Activated T-helper 1 cell treated with anti-CD3 and anti-CD28 coated beads, Interleukin-12 subunit alpha, Interleukin-12 subunit beta, Interleukin-2, Interleukin-4 antibody, amounts not matched to agents 30 ng/mL and 10 ng/mL and 1 ng/mL, durations not matched to agents 14 hours and 24 hours and 36 hours (primary cell): ENCODE measurements around the gene KCNK7. TPM values are rescaled to one million over a fixed set of nuclear protein-coding genes. Genes with fewer than 3 reads are reported as not detected.
A peak's percentile ranks its signal among the peaks of the same experiment; 100 is the strongest.

Experiments
- DNase-seq: peaks from one replicate; pipeline ENCODE4 v3.0.0; 2021; ENCODE audit warnings: low spot score
- H3K27ac Mint-ChIP-seq: one replicate; pipeline ENCODE4 v1.8.0; 2021; ENCODE audit warnings: mild to moderate bottlenecking, mixed read lengths
- H3K27me3 Mint-ChIP-seq: one replicate; pipeline ENCODE4 v1.8.0; 2022; ENCODE audit warnings: mild to moderate bottlenecking, moderate library complexity, mixed read lengths; ENCODE audit not compliant: insufficient read depth
- H3K36me3 Mint-ChIP-seq: one replicate; pipeline ENCODE4 v1.8.0; 2021; ENCODE audit warnings: low read depth, mixed read lengths
- H3K4me1 Mint-ChIP-seq: one replicate; pipeline ENCODE4 v1.8.0; 2021; ENCODE audit warnings: low read depth, mixed read lengths
- H3K4me3 Mint-ChIP-seq: one replicate; pipeline ENCODE4 v1.8.0; 2021; ENCODE audit warnings: mild to moderate bottlenecking, moderate library complexity, mixed read lengths
- H3K9me3 Mint-ChIP-seq: one replicate; pipeline ENCODE4 v1.8.0; 2021; ENCODE audit warnings: mixed read lengths
- intact Hi-C: fragments of 100-400 bp; cut with micrococcal nuclease; formaldehyde crosslinking; loops from one replicate; pipeline ENCODE4 v1.15.1; 2024
- total RNA-seq: library from RNA; stranded (reverse); gene quantifications from 2 replicates; pipeline ENCODE4 v1.2.3, GENCODE V29; 2022

The KCNK7 gene
- total RNA-seq, 1 donor from 2014 or later = 1.6 TPM

- peaks cover 40% of the 10 kb centered on the region for H3K4me1 Mint-ChIP-seq
- peak overlapping the region; percentile 83 for H3K27ac Mint-ChIP-seq
- DNase-seq = no peak
- H3K9me3 Mint-ChIP-seq = no peaks in the 10 kb centered on the region
- intact Hi-C loops = loop anchor here (5.0 kb wide), 1 partner anchor 240 kb away; no protein-coding TSS in a partner anchor
- H3K27me3 Mint-ChIP-seq = peaks cover 1% of the 10 kb centered on the region
- peak overlapping the region; percentile 92 for H3K4me3 Mint-ChIP-seq
- H3K36me3 Mint-ChIP-seq = peaks cover 22% of the 10 kb centered on the region
Observed at GRCh38 chr11:65576867-65577755, 18.5 kb downstream of the KCNK7 start.

GRCh38 chr11:65576232-65576866, 19.3 kb downstream of the KCNK7 start:
- no peaks in the 10 kb centered on the region for H3K27me3 Mint-ChIP-seq
- H3K4me3 Mint-ChIP-seq = peak overlapping the region; percentile 92
- peak overlapping the region; percentile 83 for H3K27ac Mint-ChIP-seq
- peaks cover 48% of the 10 kb centered on the region for H3K4me1 Mint-ChIP-seq
- intact Hi-C loops = loop anchor here (5.0 kb wide), 1 partner anchor 241 kb away; no protein-coding TSS in a partner anchor
- no peaks in the 10 kb centered on the region for H3K9me3 Mint-ChIP-seq
- peaks cover 25% of the 10 kb centered on the region for H3K36me3 Mint-ChIP-seq
- no peak for DNase-seq

GRCh38 chr11:65575568-65576231, 19.9 kb downstream of the KCNK7 start, which contains the start of gene EHBP1L1:
Gene EHBP1L1, plus strand, starts transcription at chr11:65576053. Its CDS starts 250 bp downstream, at chr11:65576303.
- intact Hi-C loops = loop anchor here (1.0 to 5.0 kb wide), 6 partner anchors 13 to 242 kb away; partner anchors contain the start of genes PCNX3, SIPA1 and SLC25A45
- peak; percentile 76 for DNase-seq
- Mint-ChIP-seq H3K9me3 (no peaks in the 10 kb centered on the region), H3K27ac (peak within 1 kb of the TSS; percentile 88), H3K4me1 (peaks cover 48% of the 10 kb centered on the region), H3K36me3 (peaks cover 26% of the 10 kb centered on the region), H3K27me3 (no peaks in the 10 kb centered on the region), H3K4me3 (peak within 1 kb of the TSS; percentile 92)

GRCh38 chr11:65574811-65575567, 20.6 kb downstream of the KCNK7 start:
- DNase-seq = no peak
- peaks cover 48% of the 10 kb centered on the region for H3K4me1 Mint-ChIP-seq
- peak overlapping the region; percentile 83 for H3K4me3 Mint-ChIP-seq
- peaks cover 27% of the 10 kb centered on the region for H3K36me3 Mint-ChIP-seq
- H3K27me3 Mint-ChIP-seq = no peaks in the 10 kb centered on the region
- intact Hi-C loops = loop anchor here (1.0 to 5.0 kb wide), 11 partner anchors 13 to 698 kb away; partner anchors contain the start of genes ATG2A, BANF1, EHD1 and EIF1AD
- peak overlapping the region; percentile 88 for H3K27ac Mint-ChIP-seq
- no peaks in the 10 kb centered on the region for H3K9me3 Mint-ChIP-seq

GRCh38 chr11:65574109-65574810, 21.3 kb downstream of the KCNK7 start:
- Mint-ChIP-seq H3K36me3 (peaks cover 26% of the 10 kb centered on the region), H3K4me3 (peak overlapping the region; percentile 89), H3K27ac (peak overlapping the region; percentile 89), H3K9me3 (no peaks in the 10 kb centered on the region), H3K27me3 (no peaks in the 10 kb centered on the region), H3K4me1 (peaks cover 50% of the 10 kb centered on the region)
- intact Hi-C loops = loop anchor here (1.0 to 5.0 kb wide), 6 partner anchors 34 to 697 kb away; partner anchors contain the start of genes ATG2A, BANF1, EHD1 and EIF1AD
- peak; percentile 92 for DNase-seq

GRCh38 chr11:65573391-65574079, 22.1 kb downstream of the KCNK7 start:
- no peaks in the 10 kb centered on the region for H3K9me3 Mint-ChIP-seq
- DNase-seq = no peak
- no peaks in the 10 kb centered on the region for H3K27me3 Mint-ChIP-seq
- H3K36me3 Mint-ChIP-seq = peaks cover 27% of the 10 kb centered on the region
- intact Hi-C loops = loop anchor here (1.0 to 5.0 kb wide), 6 partner anchors 33 to 696 kb away; partner anchors contain the start of genes ATG2A, BANF1, EHD1 and EIF1AD
- H3K4me1 Mint-ChIP-seq = peaks cover 54% of the 10 kb centered on the region
- H3K4me3 Mint-ChIP-seq = peak overlapping the region; percentile 89
- peak overlapping the region; percentile 89 for H3K27ac Mint-ChIP-seq

GRCh38 chr11:65572356-65573051, 23.1 kb downstream of the KCNK7 start, which contains the start of gene FAM89B:
Gene FAM89B, plus strand, starts transcription at chr11:65572538. Its CDS starts 132 bp downstream, at chr11:65572670.
- Mint-ChIP-seq H3K27me3 (no peaks in the 10 kb centered on the region), H3K4me3 (peak within 1 kb of the TSS; percentile 99), H3K4me1 (peaks cover 51% of the 10 kb centered on the region), H3K9me3 (no peaks in the 10 kb centered on the region), H3K36me3 (peaks cover 27% of the 10 kb centered on the region), H3K27ac (peak within 1 kb of the TSS; percentile 97)
- intact Hi-C loops = loop anchor here (5.0 kb wide), 3 partner anchors 530 to 695 kb away; partner anchors contain the start of genes ATG2A, EHD1 and SAC3D1
- DNase-seq = peak; percentile 88

GRCh38 chr11:65571940-65572339, 23.7 kb downstream of the KCNK7 start:
- Mint-ChIP-seq H3K27ac (peak overlapping the region; percentile 97), H3K4me1 (peaks cover 52% of the 10 kb centered on the region), H3K27me3 (no peaks in the 10 kb centered on the region), H3K4me3 (peak overlapping the region; percentile 99), H3K9me3 (no peaks in the 10 kb centered on the region), H3K36me3 (peaks cover 27% of the 10 kb centered on the region)
- no peak for DNase-seq
- intact Hi-C loops = loop anchor here (2.0 to 5.0 kb wide), 6 partner anchors 75 to 695 kb away; partner anchors contain the start of genes ATG2A, EHD1, KAT5 and SAC3D1

GRCh38 chr11:65571420-65571819, 24.2 kb downstream of the KCNK7 start:
- DNase-seq = no peak
- H3K27me3 Mint-ChIP-seq = no peaks in the 10 kb centered on the region
- H3K36me3 Mint-ChIP-seq = peaks cover 30% of the 10 kb centered on the region
- no peaks in the 10 kb centered on the region for H3K9me3 Mint-ChIP-seq
- intact Hi-C loops = loop anchor here (2.0 to 5.0 kb wide), 6 partner anchors 75 to 694 kb away; partner anchors contain the start of genes ATG2A, EHD1, KAT5 and SAC3D1
- peak overlapping the region; percentile 97 for H3K27ac Mint-ChIP-seq
- peaks cover 57% of the 10 kb centered on the region for H3K4me1 Mint-ChIP-seq
- H3K4me3 Mint-ChIP-seq = peak overlapping the region; percentile 99
